GM13977 (cell line): ENCODE data around the gene GRK5.
"Not testable (repeated sequence)": the region's sequence is repeated elsewhere in the genome, so short reads cannot be mapped to it uniquely, and the experiment has no call there.

Source experiments
- DNase-seq: peaks from one replicate; pipeline ENCODE4 v3.0.0; 2012; ENCODE audit warnings: low spot score
- CTCF ChIP-seq: IDR thresholded peaks from 2 replicates; pipeline ENCODE4 v1.5.1; 2012; ENCODE audit warnings: mild to moderate bottlenecking, control low read depth; ENCODE audit not compliant: insufficient read depth; ENCODE audit errors: extremely low read depth, missing control alignments
- in situ Hi-C: fragments of 300-500 bp; cut with MboI; formaldehyde crosslinking; loops from one replicate; pipeline ENCODE4 v1.12.0; 2022; ENCODE audit warnings: low sequenced_read_pairs, low pct_unique_long_range_greater_than_20kb, mixed read lengths, inconsistent platforms; ENCODE audit not compliant: unreplicated experiment

Gene GRK5

DNA sequence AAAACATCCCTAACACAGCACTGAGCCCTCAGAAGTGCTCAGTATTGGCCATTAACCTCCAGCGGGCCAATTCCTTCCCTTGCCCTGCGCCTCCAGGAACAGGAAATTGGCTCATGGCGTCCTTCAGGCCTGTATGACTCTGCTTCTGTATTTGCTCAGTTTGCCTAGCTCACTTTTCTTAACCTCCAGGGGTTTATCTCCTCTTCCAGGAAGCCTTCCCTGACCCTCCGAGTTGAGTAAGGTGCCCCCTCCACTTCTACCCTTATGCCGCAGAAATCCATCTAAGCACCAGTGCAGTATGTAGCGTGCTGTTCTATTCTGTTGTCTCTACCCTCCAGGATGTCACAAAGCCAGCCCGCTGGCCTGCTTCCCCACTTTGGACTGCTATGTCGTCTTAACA, 40.8 kb upstream of the GRK5 start:
- in situ Hi-C loops = no loop called here
- no peak for TF ChIP-seq CTCF
- DNase-seq = no peak

DNA sequence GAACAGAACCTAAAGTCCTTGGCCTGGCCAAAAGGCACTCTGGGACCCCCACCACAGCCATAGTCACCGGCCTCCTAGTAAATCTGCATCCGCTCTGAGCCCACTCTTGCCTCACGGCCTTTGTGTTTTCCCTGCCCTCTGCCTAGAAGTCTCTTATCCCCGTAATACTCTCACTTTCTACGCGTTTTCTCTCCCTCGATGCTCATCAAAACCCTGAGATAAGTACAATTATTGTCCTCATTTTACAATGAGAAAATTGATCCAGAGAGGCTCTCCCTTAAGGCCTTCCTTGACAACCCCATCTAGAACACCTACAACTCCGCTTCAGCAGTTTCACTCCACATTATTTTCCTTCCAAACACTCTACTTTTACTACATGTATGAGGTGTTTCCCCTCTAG, 40.3 kb upstream of the GRK5 start:
- TF ChIP-seq CTCF = no peak
- no peak for DNase-seq
- in situ Hi-C loops = no loop called here

DNA sequence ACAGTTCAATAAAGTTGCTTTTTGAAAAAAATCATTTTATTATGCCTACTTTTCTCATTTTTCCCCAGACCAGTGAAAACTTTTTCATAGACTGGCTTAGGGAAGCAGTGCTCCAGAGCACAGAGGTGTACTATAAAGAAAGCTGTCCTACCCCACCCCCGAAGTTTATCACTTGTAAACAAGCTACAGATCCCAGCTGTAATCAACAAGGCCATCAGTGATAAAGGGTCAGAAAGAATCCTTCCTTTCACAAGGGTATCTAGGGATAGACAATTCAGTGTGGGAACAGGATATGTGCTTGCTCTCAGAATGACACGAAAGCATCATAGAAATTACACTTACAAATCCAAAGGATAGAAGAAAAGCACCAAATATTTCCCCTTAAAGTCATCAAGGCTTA, 33.3 kb upstream of the GRK5 start:
- in situ Hi-C loops = no loop called here
- DNase-seq = no peak
- no peak for TF ChIP-seq CTCF

DNA sequence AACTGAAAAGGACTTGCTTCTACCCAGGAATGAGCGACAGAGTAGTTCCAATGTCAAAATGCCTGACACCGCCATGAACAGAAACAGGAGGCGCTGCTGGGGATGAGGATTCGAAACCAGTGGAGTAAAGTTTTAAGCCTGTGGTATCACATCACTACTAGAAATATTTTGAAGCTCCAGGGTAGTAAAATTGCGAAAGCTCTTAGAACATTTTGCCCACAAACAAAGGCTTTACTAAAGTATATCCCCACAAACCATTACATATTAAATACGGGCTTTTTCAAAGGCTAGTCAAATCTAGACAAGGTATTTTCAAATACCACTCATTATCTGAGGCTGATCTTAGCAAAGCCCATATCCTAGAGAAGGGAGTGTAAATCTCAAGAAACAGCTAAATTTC, 31.2 kb upstream of the GRK5 start:
- in situ Hi-C loops = no loop called here
- no peak for TF ChIP-seq CTCF
- no peak for DNase-seq

DNA sequence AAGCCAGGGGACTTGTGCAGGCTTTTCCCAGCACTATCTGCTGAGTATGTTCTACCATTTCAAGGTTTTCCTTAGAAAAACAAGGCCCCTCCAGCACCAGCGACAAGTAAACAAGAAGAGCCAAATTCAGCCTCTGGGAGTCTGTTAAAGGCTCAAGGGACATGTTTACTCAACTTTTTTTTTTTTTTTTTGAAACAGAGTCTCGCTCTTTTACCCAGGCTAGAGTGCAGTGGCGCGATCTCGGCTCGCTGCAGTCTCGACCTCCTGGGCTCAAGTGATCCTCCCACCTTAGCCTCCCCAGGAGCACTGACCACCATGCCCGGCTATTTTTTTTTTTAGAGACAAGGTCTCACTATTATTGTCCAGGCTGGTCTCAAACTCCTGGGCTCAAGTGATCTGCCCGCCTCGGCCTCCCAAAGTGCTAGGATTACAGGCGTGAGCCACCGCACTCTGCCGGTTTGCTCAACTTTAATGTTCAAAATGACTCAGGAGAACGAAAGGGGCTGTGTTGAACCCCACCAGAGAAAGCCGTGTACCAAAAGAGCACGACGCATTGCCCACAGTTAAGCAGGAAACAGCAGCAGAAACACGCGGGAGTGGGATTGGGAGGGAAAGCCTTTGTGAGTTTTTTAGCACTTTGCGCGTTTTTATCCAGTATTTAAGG, 29.5 kb upstream of the GRK5 start:
- TF ChIP-seq CTCF = no peak

DNA sequence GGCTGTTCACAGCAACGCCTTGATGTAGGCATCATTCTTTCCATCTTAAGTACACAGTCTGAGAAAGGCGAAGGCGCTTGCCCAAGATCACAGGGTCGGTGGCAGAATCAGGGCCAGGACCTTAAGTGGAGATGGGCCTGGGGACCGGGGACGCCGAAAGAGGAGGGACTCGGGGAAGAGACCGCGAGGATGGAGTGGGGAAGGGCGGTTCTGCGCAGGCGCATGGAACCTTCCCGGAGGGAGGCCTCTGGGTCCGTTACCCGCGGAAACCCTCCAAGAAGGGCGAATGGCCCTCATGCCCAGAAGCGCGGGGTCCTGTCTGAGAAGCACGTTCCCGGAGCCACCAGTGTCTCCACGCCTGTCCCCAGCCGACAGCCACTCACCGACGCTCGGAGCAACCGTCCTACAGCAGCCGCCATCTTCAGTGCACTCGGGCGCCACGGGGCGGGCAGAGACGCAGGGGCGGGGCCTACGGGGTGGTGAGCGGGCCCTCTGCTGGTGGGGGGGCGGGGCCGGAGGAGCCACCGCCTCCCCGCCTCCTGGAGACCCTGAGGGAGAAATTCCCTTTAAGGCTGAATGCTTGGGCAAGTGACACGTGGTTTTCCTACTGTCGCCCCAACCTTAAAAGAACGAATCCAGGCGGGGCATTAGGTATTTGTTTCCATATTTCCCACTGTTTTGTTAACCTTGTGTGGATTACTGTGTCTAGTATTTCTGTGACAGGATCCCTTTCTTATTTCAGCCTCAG, 28.8 kb upstream of the GRK5 start, which contains the start of gene PRDX3:
TSS of gene PRDX3 (minus strand) at position 441 of the 748 bp plus-strand sequence. CDS start at position 419, 22 bp downstream.
- in situ Hi-C loops = no loop called here
- peak; percentile 89 for DNase-seq
- TF ChIP-seq CTCF = peak; percentile 1

More for the DNA sequence above, 29.5 kb upstream of the GRK5 start:
- in situ Hi-C loops = no loop called here
- DNase-seq = no peak

GRCh38 chr10:119180850-119181400, 26.4 kb upstream of the GRK5 start:
- DNase-seq, in situ Hi-C loops: not testable (repeated sequence)
